ENCODE data around the gene TRPM6.

The TRPM6 gene

GRCh38 chr9:74696520-74696919, 191.2 kb downstream of the TRPM6 start:
- Histone ChIP-seq H3K4me2 (ENCODE audit: low read length, poor library complexity, severe bottlenecking) (no peak overlapping the region), H3K23ac (ENCODE audit: low read length in 2 of 2) (no peak overlapping the region), H3K4ac (ENCODE audit: low read depth in 1 of 2, low read length in 2 of 2) (no peak overlapping the region), H3K9me3 (ENCODE audit: control insufficient read depth, low read length) (no peaks in the 10 kb centered on the region), H3K36me3 (ENCODE audit: control insufficient read depth in 1 of 2, insufficient read depth in 2 of 2, low read depth in 1 of 2, low read length in 2 of 2) (no peaks in the 10 kb centered on the region), H3K14ac (ENCODE audit: low read length in 2 of 2) (no peak overlapping the region), H2AFZ (ENCODE audit: low read depth, low read length) (no peak overlapping the region), H4K91ac (ENCODE audit: low read length) (no peak overlapping the region), H3K27me3 (ENCODE audit: control insufficient read depth in 1 of 2, insufficient read depth in 1 of 2, low read length in 2 of 2) (no peaks in the 10 kb centered on the region), H2BK12ac (ENCODE audit: low read length in 2 of 2) (no peak overlapping the region), H2AK5ac (ENCODE audit: low read length, severe bottlenecking) (no peak overlapping the region), H3K27ac (ENCODE audit: low read length, poor library complexity, severe bottlenecking) (no peak overlapping the region), H3K79me1 (replicated peaks; ENCODE audit: low read length, poor library complexity, severe bottlenecking) (no peaks in the 10 kb centered on the region), H4K8ac (ENCODE audit: low read length) (no peak overlapping the region), H3K9ac (ENCODE audit: low read length) (no peak overlapping the region), H3K4me1 (ENCODE audit: control insufficient read depth, insufficient read depth, low read depth, low read length) (no peaks in the 10 kb centered on the region), H2BK15ac (ENCODE audit: low read depth, poor library complexity, severe bottlenecking) (no peak overlapping the region), H2BK120ac (ENCODE audit: low read depth, low read length) (no peak overlapping the region), H3K4me3 (ENCODE audit: insufficient read depth in 1 of 2, low read depth in 1 of 2, low read length in 2 of 2) (no peak overlapping the region), H3K18ac (ENCODE audit: low read depth in 1 of 2, low read length in 2 of 2) (no peak overlapping the region), H2BK5ac (ENCODE audit: low read depth, low read length, poor library complexity, severe bottlenecking) (no peak overlapping the region)
- 54% methylated on average over 1 of the region's 1 CpG for WGBS
- no peak for DNase-seq

- Histone ChIP-seq H2BK120ac (ENCODE audit: low read depth, low read length) (no peak overlapping the region), H3K4me1 (ENCODE audit: control insufficient read depth, insufficient read depth, low read depth, low read length) (no peaks in the 10 kb centered on the region), H2BK5ac (ENCODE audit: low read depth, low read length, poor library complexity, severe bottlenecking) (no peak overlapping the region), H3K9me3 (ENCODE audit: control insufficient read depth, low read length) (no peaks in the 10 kb centered on the region), H3K23ac (ENCODE audit: low read length in 2 of 2) (no peak overlapping the region), H2BK15ac (ENCODE audit: low read depth, poor library complexity, severe bottlenecking) (no peak overlapping the region), H3K14ac (ENCODE audit: low read length in 2 of 2) (no peak overlapping the region), H2AK5ac (ENCODE audit: low read length, severe bottlenecking) (no peak overlapping the region), H3K18ac (ENCODE audit: low read depth in 1 of 2, low read length in 2 of 2) (no peak overlapping the region), H2BK12ac (ENCODE audit: low read length in 2 of 2) (no peak overlapping the region), H4K8ac (ENCODE audit: low read length) (no peak overlapping the region), H3K27me3 (ENCODE audit: control insufficient read depth in 1 of 2, insufficient read depth in 1 of 2, low read length in 2 of 2) (no peaks in the 10 kb centered on the region), H3K4me2 (ENCODE audit: low read length, poor library complexity, severe bottlenecking) (no peak overlapping the region), H3K4ac (ENCODE audit: low read depth in 1 of 2, low read length in 2 of 2) (no peak overlapping the region), H3K9ac (ENCODE audit: low read length) (no peak overlapping the region), H3K27ac (ENCODE audit: low read length, poor library complexity, severe bottlenecking) (no peak overlapping the region), H2AFZ (ENCODE audit: low read depth, low read length) (no peak overlapping the region), H4K91ac (ENCODE audit: low read length) (no peak overlapping the region), H3K36me3 (ENCODE audit: control insufficient read depth in 1 of 2, insufficient read depth in 2 of 2, low read depth in 1 of 2, low read length in 2 of 2) (no peaks in the 10 kb centered on the region), H3K4me3 (ENCODE audit: insufficient read depth in 1 of 2, low read depth in 1 of 2, low read length in 2 of 2) (no peak overlapping the region), H3K79me1 (replicated peaks; ENCODE audit: low read length, poor library complexity, severe bottlenecking) (no peaks in the 10 kb centered on the region)
- WGBS: 80% methylated on average over 4 of the region's 8 CpGs
- no peak for DNase-seq
These were observed 196.7 kb downstream of the TRPM6 start for GRCh38 chr9:74691058-74691457.

- Histone ChIP-seq H2BK15ac (ENCODE audit: low read depth, poor library complexity, severe bottlenecking) (no peak overlapping the region), H3K27me3 (ENCODE audit: control insufficient read depth in 1 of 2, insufficient read depth in 1 of 2, low read length in 2 of 2) (no peaks in the 10 kb centered on the region), H2BK12ac (ENCODE audit: low read length in 2 of 2) (no peak overlapping the region)
These were observed 204.4 kb downstream of the TRPM6 start for GRCh38 chr9:74683322-74683721.

GRCh38 chr9:74681906-74682305, 205.8 kb downstream of the TRPM6 start:
- no peaks in the 10 kb centered on the region for H3K27me3 ChIP-seq (ENCODE audit: control insufficient read depth in 1 of 2, insufficient read depth in 1 of 2, low read length in 2 of 2)
- H2AFZ ChIP-seq (ENCODE audit: low read depth, low read length): no peak overlapping the region
- no peak overlapping the region for H3K23ac ChIP-seq (ENCODE audit: low read length in 2 of 2)
- no peak overlapping the region for H2AK5ac ChIP-seq (ENCODE audit: low read length, severe bottlenecking)
- no peak overlapping the region for H2BK15ac ChIP-seq (ENCODE audit: low read depth, poor library complexity, severe bottlenecking)
- no peak overlapping the region for H3K18ac ChIP-seq (ENCODE audit: low read depth in 1 of 2, low read length in 2 of 2)
- H3K36me3 ChIP-seq (ENCODE audit: control insufficient read depth in 1 of 2, insufficient read depth in 2 of 2, low read depth in 1 of 2, low read length in 2 of 2): no peaks in the 10 kb centered on the region
- no peak overlapping the region for H3K4me3 ChIP-seq (ENCODE audit: insufficient read depth in 1 of 2, low read depth in 1 of 2, low read length in 2 of 2)
- no peak overlapping the region for H2BK120ac ChIP-seq (ENCODE audit: low read depth, low read length)
- H3K27ac ChIP-seq (ENCODE audit: low read length, poor library complexity, severe bottlenecking): no peak overlapping the region
- H3K14ac ChIP-seq (ENCODE audit: low read length in 2 of 2): no peak overlapping the region
- WGBS: 67% methylated on average over 1 of the region's 3 CpGs
- no peaks in the 10 kb centered on the region for H3K79me1 ChIP-seq (replicated peaks; ENCODE audit: low read length, poor library complexity, severe bottlenecking)
- H3K4ac ChIP-seq (ENCODE audit: low read depth in 1 of 2, low read length in 2 of 2): no peak overlapping the region
- H3K9ac ChIP-seq (ENCODE audit: low read length): no peak overlapping the region
- no peak for DNase-seq
- no peak overlapping the region for H2BK5ac ChIP-seq (ENCODE audit: low read depth, low read length, poor library complexity, severe bottlenecking)
- no peak overlapping the region for H2BK12ac ChIP-seq (ENCODE audit: low read length in 2 of 2)
- no peak overlapping the region for H4K8ac ChIP-seq (ENCODE audit: low read length)
- H3K4me2 ChIP-seq (ENCODE audit: low read length, poor library complexity, severe bottlenecking): no peak overlapping the region
- H4K91ac ChIP-seq (ENCODE audit: low read length): no peak overlapping the region
- H3K9me3 ChIP-seq (ENCODE audit: control insufficient read depth, low read length): no peaks in the 10 kb centered on the region
- H3K4me1 ChIP-seq (ENCODE audit: control insufficient read depth, insufficient read depth, low read depth, low read length): no peaks in the 10 kb centered on the region

More at GRCh38 chr9:74683322-74683721, 204.4 kb downstream of the TRPM6 start:
- no peaks in the 10 kb centered on the region for H3K9me3 ChIP-seq (ENCODE audit: control insufficient read depth, low read length)
- H3K9ac ChIP-seq (ENCODE audit: low read length): no peak overlapping the region
- H2AK5ac ChIP-seq (ENCODE audit: low read length, severe bottlenecking): no peak overlapping the region
- 78% methylated on average over 4 of the region's 4 CpGs for WGBS
- no peak overlapping the region for H3K4me2 ChIP-seq (ENCODE audit: low read length, poor library complexity, severe bottlenecking)
- no peak overlapping the region for H4K91ac ChIP-seq (ENCODE audit: low read length)
- no peaks in the 10 kb centered on the region for H3K4me1 ChIP-seq (ENCODE audit: control insufficient read depth, insufficient read depth, low read depth, low read length)
- H3K14ac ChIP-seq (ENCODE audit: low read length in 2 of 2): no peak overlapping the region
- DNase-seq: no peak
- H3K4me3 ChIP-seq (ENCODE audit: insufficient read depth in 1 of 2, low read depth in 1 of 2, low read length in 2 of 2): no peak overlapping the region
- H3K23ac ChIP-seq (ENCODE audit: low read length in 2 of 2): no peak overlapping the region
- H3K36me3 ChIP-seq (ENCODE audit: control insufficient read depth in 1 of 2, insufficient read depth in 2 of 2, low read depth in 1 of 2, low read length in 2 of 2): no peaks in the 10 kb centered on the region
- H3K79me1 ChIP-seq (replicated peaks; ENCODE audit: low read length, poor library complexity, severe bottlenecking): no peaks in the 10 kb centered on the region
- no peak overlapping the region for H3K4ac ChIP-seq (ENCODE audit: low read depth in 1 of 2, low read length in 2 of 2)
- H3K27ac ChIP-seq (ENCODE audit: low read length, poor library complexity, severe bottlenecking): no peak overlapping the region
- no peak overlapping the region for H2BK5ac ChIP-seq (ENCODE audit: low read depth, low read length, poor library complexity, severe bottlenecking)
- no peak overlapping the region for H3K18ac ChIP-seq (ENCODE audit: low read depth in 1 of 2, low read length in 2 of 2)
- H4K8ac ChIP-seq (ENCODE audit: low read length): no peak overlapping the region
- no peak overlapping the region for H2AFZ ChIP-seq (ENCODE audit: low read depth, low read length)
- no peak overlapping the region for H2BK120ac ChIP-seq (ENCODE audit: low read depth, low read length)
